Caco-2 (cell line): ENCODE results near the gene LINS1. TPM values are rescaled to one million over a fixed set of nuclear protein-coding genes. Genes with fewer than 3 reads are reported as not detected.

Source experiments
- BruUV-seq: library from RNA; stranded (reverse); fragments of 400-500 nt; replicated peaks from 2 replicates; lab custom pipeline; 2021; lab: Mats Ljungman, UMichigan
- CTCF ChIA-PET: fragments of 300-600 bp; sonication (Branson Sonifier 250); formaldehyde crosslinking; loops from one replicate; lab custom pipeline; 2022; ENCODE audit warnings: antibody characterized with exemption; lab: Charles Lee
- POLR2A ChIA-PET: fragments of 300-600 bp; sonication (Branson Sonifier 250); formaldehyde crosslinking; loops from one replicate; lab custom pipeline; 2022; ENCODE audit warnings: antibody characterized with exemption; lab: Charles Lee
- DNase-seq, 2 experiments: peaks; one replicate each; pipeline versions ENCODE4 v3.0.0 to v3.0.0-alpha.2; 2020 to 2022
- H3K27me3 ChIP-seq: replicated peaks from 2 replicates; pipeline ENCODE4 v1.6.0; 2011; ENCODE audit warnings: low read length; ENCODE audit not compliant: control insufficient read depth, insufficient read depth
- H3K36me3 ChIP-seq: 2 replicates; pipeline ENCODE4 v1.5.1; 2011; ENCODE audit warnings: low read length; ENCODE audit not compliant: control insufficient read depth, insufficient read depth
- H3K4me1 ChIP-seq: fragments of 250-450 bp; sonication (Bioruptor Pico); 2 replicates; pipeline ENCODE4 v1.5.1; 2020; ENCODE audit warnings: mild to moderate bottlenecking
- H3K4me3 ChIP-seq: 2 replicates; pipeline ENCODE4 v1.5.1; 2011; ENCODE audit warnings: low read depth, mild to moderate bottlenecking, control low read depth, low read length
- H3K9me3 ChIP-seq: fragments of 250-450 bp; sonication (Bioruptor Pico); 2 replicates; pipeline ENCODE4 v1.5.1; 2020; ENCODE audit warnings: mild to moderate bottlenecking, moderate library complexity
- H3K27ac Mint-ChIP-seq: one replicate; pipeline ENCODE4 v1.8.0; 2022; ENCODE audit warnings: mixed read lengths; ENCODE audit not compliant: unreplicated experiment
- H3K27me3 Mint-ChIP-seq: one replicate; pipeline ENCODE4 v1.8.0; 2022; ENCODE audit warnings: mixed read lengths; ENCODE audit not compliant: insufficient read depth, unreplicated experiment
- H3K36me3 Mint-ChIP-seq: one replicate; pipeline ENCODE4 v1.8.0; 2022; ENCODE audit warnings: mild to moderate bottlenecking, mixed read lengths; ENCODE audit not compliant: insufficient read depth, unreplicated experiment
- H3K4me1 Mint-ChIP-seq: one replicate; pipeline ENCODE4 v1.8.0; 2022; ENCODE audit warnings: low read depth, mixed read lengths; ENCODE audit not compliant: unreplicated experiment
- H3K4me3 Mint-ChIP-seq: one replicate; pipeline ENCODE4 v1.8.0; 2022; ENCODE audit warnings: mild to moderate bottlenecking, moderate library complexity, mixed read lengths; ENCODE audit not compliant: unreplicated experiment
- H3K9me3 Mint-ChIP-seq: one replicate; pipeline ENCODE4 v1.8.0; 2022; ENCODE audit warnings: mixed read lengths; ENCODE audit not compliant: unreplicated experiment
- intact Hi-C: fragments of 100-400 bp; cut with micrococcal nuclease; formaldehyde crosslinking; loops from one replicate; pipeline ENCODE4 v1.10.0; 2022; ENCODE audit not compliant: unreplicated experiment
- total RNA-seq: library from RNA; stranded (reverse); gene quantifications from 2 replicates; pipeline ENCODE4 v1.2.3, GENCODE V29; 2022
- TF ChIP-seq, protein P1 (sequence below), 2 experiments: fragments of 200-600 bp in 1 of 2; IDR thresholded peaks; 1 replicate in 1 of 2; 2 replicates in 1 of 2; pipeline versions ENCODE4 v1.5.1 to v1.8.0; 2011 to 2022; ENCODE audit warnings: antibody characterized with exemption in 1 of 2, control low read depth in 1 of 2, inconsistent platforms in 1 of 2, low read depth in 1 of 2, low read length in 1 of 2, mild to moderate bottlenecking in 1 of 2, moderate library complexity in 1 of 2; ENCODE audit not compliant: insufficient read depth in 1 of 2, severe bottlenecking in 1 of 2, unreplicated experiment in 1 of 2

LINS1 gene
- total RNA-seq, 1 experiment from 2014 or later = 11.0 TPM

DNA sequence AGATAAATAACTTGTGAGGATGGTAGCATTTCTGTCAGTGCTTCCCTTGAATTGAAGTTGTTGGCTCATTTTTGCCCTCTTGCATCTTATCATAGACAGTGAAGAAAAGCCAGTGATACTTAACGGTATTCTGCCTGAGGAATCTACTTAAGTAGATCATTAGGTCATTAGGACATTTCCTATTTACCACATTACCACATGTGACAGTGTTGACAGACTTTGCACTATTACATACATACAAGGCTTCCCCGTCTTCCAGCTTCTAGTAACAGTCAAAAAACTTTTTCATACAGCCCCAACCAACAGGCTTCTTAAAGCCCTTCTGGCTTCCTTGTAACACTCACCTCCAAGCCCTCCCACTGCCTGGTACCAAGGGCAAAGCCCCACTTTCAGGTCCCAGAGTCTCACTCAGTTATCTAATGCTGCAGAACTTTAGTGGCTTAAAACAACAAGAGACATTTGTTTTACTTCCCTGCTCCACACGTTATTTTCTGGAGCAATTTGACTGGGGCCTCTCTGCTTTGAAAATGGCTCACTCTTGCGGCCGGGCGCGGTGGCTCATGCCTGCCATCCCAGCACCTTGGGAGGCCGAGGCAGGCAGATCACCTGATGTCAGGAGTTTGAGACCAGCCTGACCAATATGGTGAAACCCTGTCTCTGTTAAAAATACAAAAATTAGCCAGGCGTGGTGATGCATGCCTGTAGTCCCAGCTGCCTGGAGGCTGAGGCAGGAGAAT is 40.4 kb upstream of the LINS1 start:
- H3K27ac Mint-ChIP-seq = no peak overlapping the region
- BruUV-seq = no TSS peak
- no peaks in the 10 kb centered on the region for H3K36me3 ChIP-seq
- no peaks in the 10 kb centered on the region for H3K4me1 ChIP-seq
- ChIA-PET POLR2A (no interaction called here), CTCF (no interaction called here)
- H3K4me3 Mint-ChIP-seq = no peak overlapping the region
- H3K27me3 ChIP-seq = no peaks in the 10 kb centered on the region
- DNase-seq = no peak
- H3K27me3 Mint-ChIP-seq = no peaks in the 10 kb centered on the region
- TF ChIP-seq, protein P1, sequence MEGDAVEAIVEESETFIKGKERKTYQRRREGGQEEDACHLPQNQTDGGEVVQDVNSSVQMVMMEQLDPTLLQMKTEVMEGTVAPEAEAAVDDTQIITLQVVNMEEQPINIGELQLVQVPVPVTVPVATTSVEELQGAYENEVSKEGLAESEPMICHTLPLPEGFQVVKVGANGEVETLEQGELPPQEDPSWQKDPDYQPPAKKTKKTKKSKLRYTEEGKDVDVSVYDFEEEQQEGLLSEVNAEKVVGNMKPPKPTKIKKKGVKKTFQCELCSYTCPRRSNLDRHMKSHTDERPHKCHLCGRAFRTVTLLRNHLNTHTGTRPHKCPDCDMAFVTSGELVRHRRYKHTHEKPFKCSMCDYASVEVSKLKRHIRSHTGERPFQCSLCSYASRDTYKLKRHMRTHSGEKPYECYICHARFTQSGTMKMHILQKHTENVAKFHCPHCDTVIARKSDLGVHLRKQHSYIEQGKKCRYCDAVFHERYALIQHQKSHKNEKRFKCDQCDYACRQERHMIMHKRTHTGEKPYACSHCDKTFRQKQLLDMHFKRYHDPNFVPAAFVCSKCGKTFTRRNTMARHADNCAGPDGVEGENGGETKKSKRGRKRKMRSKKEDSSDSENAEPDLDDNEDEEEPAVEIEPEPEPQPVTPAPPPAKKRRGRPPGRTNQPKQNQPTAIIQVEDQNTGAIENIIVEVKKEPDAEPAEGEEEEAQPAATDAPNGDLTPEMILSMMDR (IDR thresholded peaks at IDR 0.05; ENCODE audit: insufficient read depth in 1 of 2, low read depth in 1 of 2, low read length in 1 of 2, severe bottlenecking in 1 of 2, unreplicated experiment in 1 of 2) = no peak
- no peaks in the 10 kb centered on the region for H3K36me3 Mint-ChIP-seq
- H3K4me3 ChIP-seq = no peak overlapping the region
- H3K9me3 Mint-ChIP-seq = no peaks in the 10 kb centered on the region
- intact Hi-C loops = no loop called here
- H3K4me1 Mint-ChIP-seq = no peaks in the 10 kb centered on the region
- H3K9me3 ChIP-seq = no peaks in the 10 kb centered on the region

DNA sequence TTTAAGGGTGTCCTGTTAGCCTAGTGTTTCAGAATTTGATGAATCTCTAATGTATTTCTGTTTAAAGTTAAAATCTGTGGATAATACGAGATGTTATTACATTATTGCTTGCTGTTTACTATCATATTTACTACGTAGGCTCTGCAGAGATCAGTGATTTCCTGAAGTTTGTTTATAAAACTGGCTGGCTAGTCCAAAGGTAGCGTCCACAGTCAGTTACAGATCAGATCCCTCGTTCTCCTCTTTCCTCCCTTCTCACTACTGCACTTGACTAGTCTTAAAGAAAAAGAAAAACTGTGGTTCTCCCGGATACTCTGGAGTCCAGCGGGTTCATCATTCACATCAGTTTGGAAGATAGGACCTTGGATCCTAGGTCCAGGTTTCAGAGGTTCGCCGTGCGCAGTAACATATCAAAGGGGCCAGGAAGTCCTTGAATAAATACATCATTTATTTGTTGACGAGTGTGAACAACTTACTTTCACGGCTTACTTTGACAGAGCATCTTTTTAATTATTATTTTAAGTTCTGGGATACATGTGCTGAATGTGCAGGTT is 36.3 kb upstream of the LINS1 start:
- intact Hi-C loops = no loop called here
- H3K4me3 Mint-ChIP-seq = no peak overlapping the region
- CTCF ChIA-PET = no interaction called here

DNA sequence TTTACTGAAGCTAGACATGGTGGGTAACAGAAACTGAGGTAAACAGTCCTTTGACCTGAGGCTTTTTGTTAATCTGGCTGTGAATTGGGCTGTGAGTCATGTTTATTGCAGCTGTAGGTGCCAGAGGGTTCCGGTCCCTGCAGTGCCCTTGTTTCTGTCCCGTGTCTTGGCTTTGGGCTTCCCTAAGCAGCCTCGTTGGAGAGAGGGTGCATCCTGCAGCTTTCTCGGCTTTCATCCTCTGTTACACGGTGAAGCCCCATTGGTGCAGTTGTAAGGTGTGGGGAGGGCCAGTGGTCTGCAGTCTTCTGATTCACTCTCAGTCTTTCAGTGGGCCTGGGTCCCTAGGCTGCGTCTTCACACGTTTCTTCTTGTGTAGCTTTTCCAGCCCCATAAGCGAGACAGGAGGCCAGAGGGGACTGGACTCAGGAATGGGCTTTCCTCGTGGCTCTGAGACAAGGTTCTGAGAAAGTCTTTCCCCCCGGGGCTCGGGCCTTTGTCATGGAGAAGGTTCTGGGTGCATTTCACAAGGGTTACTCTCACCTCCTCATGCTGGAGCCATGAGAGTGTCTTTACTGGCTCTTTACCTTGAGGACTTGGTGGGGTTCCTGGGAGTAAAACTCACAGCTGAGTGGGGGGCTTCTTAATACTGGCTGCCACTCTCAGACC is 33.6 kb upstream of the LINS1 start:
- no peaks in the 10 kb centered on the region for H3K9me3 Mint-ChIP-seq
- H3K27ac Mint-ChIP-seq = peak overlapping the region; percentile 13
- H3K27me3 ChIP-seq = no peaks in the 10 kb centered on the region
- TF ChIP-seq, protein P1 (IDR thresholded peaks at IDR 0.05; ENCODE audit: insufficient read depth in 1 of 2, low read depth in 1 of 2, low read length in 1 of 2, severe bottlenecking in 1 of 2, unreplicated experiment in 1 of 2) = no peak
- no TSS peak for BruUV-seq
- POLR2A ChIA-PET = no interaction called here
- CTCF ChIA-PET = no interaction called here
- peaks cover 11% of the 10 kb centered on the region for H3K4me1 ChIP-seq
- H3K36me3 Mint-ChIP-seq = peaks cover 15% of the 10 kb centered on the region
- H3K9me3 ChIP-seq = no peaks in the 10 kb centered on the region
- H3K27me3 Mint-ChIP-seq = no peaks in the 10 kb centered on the region
- H3K4me1 Mint-ChIP-seq = peaks cover 23% of the 10 kb centered on the region
- no peak overlapping the region for H3K4me3 Mint-ChIP-seq
- H3K4me3 ChIP-seq = no peak overlapping the region
- no peaks in the 10 kb centered on the region for H3K36me3 ChIP-seq
- intact Hi-C loops = no loop called here
- no peak for DNase-seq

More for the DNA sequence above, 36.3 kb upstream of the LINS1 start:
- Histone ChIP-seq H3K4me3 (no peak overlapping the region), H3K9me3 (no peaks in the 10 kb centered on the region), H3K4me1 (peaks cover 11% of the 10 kb centered on the region), H3K27me3 (no peaks in the 10 kb centered on the region), H3K36me3 (no peaks in the 10 kb centered on the region)
- no peaks in the 10 kb centered on the region for H3K36me3 Mint-ChIP-seq
- TF ChIP-seq, protein P1 (IDR thresholded peaks at IDR 0.05; ENCODE audit: insufficient read depth in 1 of 2, low read depth in 1 of 2, low read length in 1 of 2, severe bottlenecking in 1 of 2, unreplicated experiment in 1 of 2) = no peak
- no TSS peak for BruUV-seq
- H3K27ac Mint-ChIP-seq = no peak overlapping the region
- DNase-seq = no peak
- no peaks in the 10 kb centered on the region for H3K27me3 Mint-ChIP-seq
- H3K9me3 Mint-ChIP-seq = no peaks in the 10 kb centered on the region
- H3K4me1 Mint-ChIP-seq = peaks cover 17% of the 10 kb centered on the region
- POLR2A ChIA-PET = no interaction called here
